Uterus (tissue), 4 donors: ENCODE data around the gene MAP10. TPM values are rescaled to one million over a fixed set of nuclear protein-coding genes. Genes with fewer than 3 reads are reported as not detected.

ENCODE experiments used
- DNase-seq, 2 donors: peaks; one replicate each; pipeline ENCODE4 v3.0.0-alpha.2; 2019 to 2020
- H3K27ac ChIP-seq, 2 donors: fragments of 200-600 bp; sonication (generic); 1 replicate in 1 of 2; 2 replicates in 1 of 2; pipeline ENCODE4 v1.5.1; 2016 to 2018
- H3K27me3 ChIP-seq, 2 donors: fragments of 200-600 bp; sonication (generic); one replicate each; pipeline ENCODE4 v1.5.1; 2018 to 2019; ENCODE audit warnings: control low read depth in 1 of 2
- H3K36me3 ChIP-seq, 2 donors: fragments of 200-600 bp; sonication (generic); one replicate each; pipeline ENCODE4 v1.5.1; 2019; ENCODE audit warnings: control low read depth in 1 of 2
- H3K4me1 ChIP-seq, 2 donors: fragments of 200-600 bp; sonication (generic); one replicate each; pipeline ENCODE4 v1.5.1; 2018 to 2019; ENCODE audit warnings: control low read depth in 1 of 2
- H3K4me3 ChIP-seq, 2 donors: fragments of 200-600 bp; sonication (generic); 1 replicate in 1 of 2; 2 replicates in 1 of 2; pipeline ENCODE4 v1.5.1; 2018 to 2019; ENCODE audit warnings: mild to moderate bottlenecking in 1 of 2
- H3K9me3 ChIP-seq, 2 donors: fragments of 200-600 bp; sonication (generic); one replicate each; pipeline ENCODE4 v1.5.1; 2019; ENCODE audit warnings: control low read depth in 1 of 2
- CTCF ChIP-seq, 4 experiments: fragments of 200-600 bp in 2 of 4; fragments of 450-650 bp in 2 of 4; sonication (generic) in 2 of 4; IDR thresholded peaks; one replicate each; pipeline ENCODE4 v1.5.1; 2016 to 2019; ENCODE audit warnings: antibody characterized with exemption in 4 of 4, mild to moderate bottlenecking in 2 of 4, moderate library complexity in 1 of 4
- POLR2A ChIP-seq, 2 donors: fragments of 450-650 bp; IDR thresholded peaks; one replicate each; pipeline ENCODE4 v1.6.1; 2016; ENCODE audit warnings: antibody characterized with exemption in 2 of 2, mild to moderate bottlenecking in 1 of 2, moderate library complexity in 1 of 2
- intact Hi-C: fragments of 100-400 bp; cut with DNase I; formaldehyde crosslinking; loops from one replicate; pipeline ENCODE4 v1.15.1; 2023; ENCODE audit warnings: low total_unique reads
- small RNA-seq: library from RNA; depleted of rRNA; stranded (forward); fragments of <200 nt; gene quantifications from one replicate; pipeline ENCODE3, GENCODE V24; 2016
- total RNA-seq, 4 donors: library from RNA; depleted of rRNA in 3 of 4; stranded (reverse); fragments of >200 nt in 3 of 4; gene quantifications; one replicate each; pipeline versions ENCODE4 v1.1.0 to v1.2.4, GENCODE V29; 2014 to 2023
- donor health status: DM: yes; HTN: yes; CAD: no.

MAP10 gene
- total RNA-seq, 4 donors from 2014 or later: 0.59 to 5.0 (median 2.7) TPM

- H3K36me3 ChIP-seq: no peaks in the 10 kb centered on the region
- H3K27ac ChIP-seq: no peak overlapping the region
- H3K4me3 ChIP-seq: no peak overlapping the region
- no peaks in the 10 kb centered on the region for H3K9me3 ChIP-seq
- no peaks in the 10 kb centered on the region for H3K4me1 ChIP-seq
- H3K27me3 ChIP-seq: no peaks in the 10 kb centered on the region
- intact Hi-C loops: no loop called here
- TF ChIP-seq CTCF (IDR thresholded peaks at IDR 0.05) (no peak), POLR2A (IDR thresholded peaks at IDR 0.05) (no peak)
- no peak for DNase-seq
These were observed 49.0 kb downstream of the MAP10 start for GRCh38 chr1:232853994-232854797.

DNA sequence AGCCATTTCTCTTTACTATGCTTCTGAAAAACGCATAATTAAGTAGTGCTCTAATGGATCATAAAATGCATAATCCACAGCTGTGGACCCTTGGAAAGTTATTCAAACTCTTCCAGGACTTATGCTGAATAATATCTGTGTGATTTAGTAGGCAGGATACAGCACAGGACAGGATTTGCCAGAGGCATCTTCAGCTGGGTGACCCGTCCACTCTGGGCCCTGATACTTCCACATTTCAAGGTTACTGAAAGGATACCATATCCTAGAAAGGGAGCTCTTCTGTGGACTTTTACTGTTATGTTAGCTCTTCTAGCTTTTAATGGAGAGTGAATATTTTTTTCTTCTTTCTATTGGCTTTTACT lies 49.6 kb downstream of the MAP10 start:
- H3K27me3 ChIP-seq: no peaks in the 10 kb centered on the region
- H3K4me1 ChIP-seq: no peaks in the 10 kb centered on the region
- no peaks in the 10 kb centered on the region for H3K9me3 ChIP-seq
- no peak overlapping the region for H3K4me3 ChIP-seq
- intact Hi-C loops: no loop called here
- no peak overlapping the region for H3K27ac ChIP-seq
- no peaks in the 10 kb centered on the region for H3K36me3 ChIP-seq
- DNase-seq: no peak
- TF ChIP-seq POLR2A (IDR thresholded peaks at IDR 0.05): no peak
- TF ChIP-seq CTCF (IDR thresholded peaks at IDR 0.05): no peak

GRCh38 chr1:232856541-232856940 lies 51.3 kb downstream of the MAP10 start:
- TF ChIP-seq CTCF (IDR thresholded peaks at IDR 0.05) (no peak), POLR2A (IDR thresholded peaks at IDR 0.05) (no peak)
- Histone ChIP-seq H3K36me3 (no peaks in the 10 kb centered on the region), H3K27ac (no peak overlapping the region), H3K4me3 (no peak overlapping the region), H3K9me3 (no peaks in the 10 kb centered on the region), H3K27me3 (no peaks in the 10 kb centered on the region), H3K4me1 (no peaks in the 10 kb centered on the region)
- no peak for DNase-seq
- intact Hi-C loops: no loop called here

Small RNAs within 50 kb of the gene (small RNA-seq; reads per million reads assigned to genes)
- not detected for gene RNU1-74P

Other genes starting within 250 kb of the MAP10 start
- 10 to 100 TPM in 1 of 4 donors, 1 to 10 TPM in 3; 2.4 to 25.1 (median 7.0) TPM for gene SIPA1L2, start 175.3 kb upstream of the MAP10 start, total RNA-seq
- gene NTPCR, start 145.2 kb downstream of the MAP10 start, total RNA-seq: 10 to 100 TPM in 2 of 4 donors, 1 to 10 TPM in 2; 7.4 to 30.1 (median 17.1) TPM